ENCODE results near the gene RTL9.

GRCh38 chrX:110359273-110359672 is 625 bp downstream of the RTL9 start:
- no peak for TF ChIP-seq CTCF (conservative IDR thresholded peaks at IDR 0.05; ENCODE audit: low read depth, low read length)
- no peak for TF ChIP-seq EZH2 (IDR thresholded peaks at IDR 0.05; ENCODE audit: low read length, unreplicated experiment)

Data from PC-3 (cell line).